ENCODE data around the gene MUCL3.

The MUCL3 gene

DNA sequence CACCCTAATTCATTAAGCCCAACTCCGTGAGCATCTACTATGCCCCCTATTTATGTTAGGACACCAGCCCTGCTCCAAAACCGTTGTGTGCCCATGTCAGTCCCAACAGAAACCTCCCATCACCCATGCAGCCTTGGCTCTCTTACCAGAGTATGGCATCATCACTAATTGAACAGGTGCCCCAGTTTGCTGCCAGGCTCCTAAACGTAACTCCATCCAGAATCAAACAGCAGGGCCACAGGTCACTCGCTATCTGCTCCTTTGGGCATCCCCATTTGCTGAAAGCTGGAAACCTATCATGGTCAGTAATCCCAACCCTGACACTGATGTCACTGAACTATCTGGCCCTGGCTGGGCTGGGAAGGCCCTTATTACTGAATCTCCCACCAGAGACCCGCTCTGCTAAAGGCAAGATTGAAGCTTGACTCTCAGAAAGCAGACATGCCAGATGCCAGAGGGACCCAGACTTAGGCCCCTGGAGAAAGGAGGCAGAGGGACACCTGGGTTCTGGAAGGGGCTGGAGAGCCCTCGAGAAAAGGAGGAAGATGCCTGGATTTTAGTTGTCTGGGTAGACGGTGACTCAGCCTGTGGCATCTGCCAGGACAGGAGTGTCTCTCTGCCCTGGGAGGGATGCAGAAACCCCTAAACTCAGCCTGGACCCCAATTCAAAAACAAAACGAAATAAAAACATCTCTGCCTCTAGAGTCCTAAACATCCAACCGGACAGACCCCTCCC, 14.0 kb downstream of the MUCL3 start:
- TF ChIP-seq, protein P1, sequence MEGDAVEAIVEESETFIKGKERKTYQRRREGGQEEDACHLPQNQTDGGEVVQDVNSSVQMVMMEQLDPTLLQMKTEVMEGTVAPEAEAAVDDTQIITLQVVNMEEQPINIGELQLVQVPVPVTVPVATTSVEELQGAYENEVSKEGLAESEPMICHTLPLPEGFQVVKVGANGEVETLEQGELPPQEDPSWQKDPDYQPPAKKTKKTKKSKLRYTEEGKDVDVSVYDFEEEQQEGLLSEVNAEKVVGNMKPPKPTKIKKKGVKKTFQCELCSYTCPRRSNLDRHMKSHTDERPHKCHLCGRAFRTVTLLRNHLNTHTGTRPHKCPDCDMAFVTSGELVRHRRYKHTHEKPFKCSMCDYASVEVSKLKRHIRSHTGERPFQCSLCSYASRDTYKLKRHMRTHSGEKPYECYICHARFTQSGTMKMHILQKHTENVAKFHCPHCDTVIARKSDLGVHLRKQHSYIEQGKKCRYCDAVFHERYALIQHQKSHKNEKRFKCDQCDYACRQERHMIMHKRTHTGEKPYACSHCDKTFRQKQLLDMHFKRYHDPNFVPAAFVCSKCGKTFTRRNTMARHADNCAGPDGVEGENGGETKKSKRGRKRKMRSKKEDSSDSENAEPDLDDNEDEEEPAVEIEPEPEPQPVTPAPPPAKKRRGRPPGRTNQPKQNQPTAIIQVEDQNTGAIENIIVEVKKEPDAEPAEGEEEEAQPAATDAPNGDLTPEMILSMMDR (conservative IDR thresholded peaks at IDR 0.05; ENCODE audit: low read length): no peak
- H3K4me3 ChIP-seq (ENCODE audit: low read length): peak overlapping the region; percentile 55
- no peak for DNase-seq (ENCODE audit: low read depth)

DNA sequence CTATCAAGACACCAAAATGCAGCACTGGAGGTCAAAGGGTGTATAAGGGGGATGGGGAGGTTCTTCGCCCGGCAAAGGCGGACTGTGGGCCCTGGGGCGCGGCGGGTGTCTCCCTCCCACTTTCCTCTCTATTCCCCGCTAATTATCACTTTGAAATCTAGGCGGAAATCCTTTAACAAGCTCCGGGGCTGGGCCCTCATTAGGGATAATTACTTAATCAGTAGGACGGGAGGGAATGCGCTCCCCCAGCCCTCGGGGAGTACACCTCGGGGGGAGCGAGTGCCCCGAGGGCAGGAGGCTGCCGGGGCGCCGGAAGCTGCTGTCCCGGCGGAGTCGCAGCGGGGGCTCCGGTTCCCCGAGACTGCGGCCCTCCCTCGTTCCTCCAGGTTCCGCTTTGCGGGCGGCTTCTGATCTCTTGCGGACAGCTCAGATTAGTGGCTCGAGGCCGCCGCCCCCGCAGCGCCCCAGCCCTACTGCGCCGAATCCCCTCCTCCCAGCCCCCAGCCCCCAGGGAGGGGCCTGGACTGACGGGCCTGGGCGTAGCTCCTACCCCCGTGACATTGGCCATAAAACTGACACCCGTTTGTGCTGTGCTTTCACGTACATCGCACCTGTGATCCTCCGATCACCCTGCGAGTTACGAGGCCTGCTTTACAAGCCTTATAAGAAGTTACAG, 14.7 kb downstream of the MUCL3 start:
- H3K4me3 ChIP-seq (ENCODE audit: low read length): peak overlapping the region; percentile 55
- peak; percentile 52 for DNase-seq (ENCODE audit: low read depth)
- TF ChIP-seq, protein P1 (conservative IDR thresholded peaks at IDR 0.05; ENCODE audit: low read length): no peak

DNA sequence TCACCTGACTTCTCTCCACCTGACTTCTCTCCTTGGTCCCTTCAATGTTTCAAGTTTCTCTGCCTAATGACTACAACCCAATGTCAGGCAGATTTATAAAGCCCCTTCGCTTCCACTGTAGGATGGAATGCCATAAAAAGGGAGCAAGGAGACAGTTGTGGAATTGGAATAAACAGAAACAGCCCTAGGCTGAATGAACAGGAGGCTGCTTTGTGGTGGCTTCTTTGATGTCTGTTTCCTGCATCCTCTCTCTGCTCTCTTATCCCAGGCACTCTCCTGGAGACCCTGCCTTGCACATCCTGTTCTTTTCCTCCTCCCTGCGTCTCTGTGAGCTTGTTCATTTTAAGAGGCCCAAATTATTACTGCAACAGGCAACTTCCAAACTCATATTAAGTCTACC, 16.9 kb downstream of the MUCL3 start:
- TF ChIP-seq, protein P1 (conservative IDR thresholded peaks at IDR 0.05; ENCODE audit: low read length): no peak
- no peak overlapping the region for H3K4me3 ChIP-seq (ENCODE audit: low read length)
- no peak for DNase-seq (ENCODE audit: low read depth)

DNA sequence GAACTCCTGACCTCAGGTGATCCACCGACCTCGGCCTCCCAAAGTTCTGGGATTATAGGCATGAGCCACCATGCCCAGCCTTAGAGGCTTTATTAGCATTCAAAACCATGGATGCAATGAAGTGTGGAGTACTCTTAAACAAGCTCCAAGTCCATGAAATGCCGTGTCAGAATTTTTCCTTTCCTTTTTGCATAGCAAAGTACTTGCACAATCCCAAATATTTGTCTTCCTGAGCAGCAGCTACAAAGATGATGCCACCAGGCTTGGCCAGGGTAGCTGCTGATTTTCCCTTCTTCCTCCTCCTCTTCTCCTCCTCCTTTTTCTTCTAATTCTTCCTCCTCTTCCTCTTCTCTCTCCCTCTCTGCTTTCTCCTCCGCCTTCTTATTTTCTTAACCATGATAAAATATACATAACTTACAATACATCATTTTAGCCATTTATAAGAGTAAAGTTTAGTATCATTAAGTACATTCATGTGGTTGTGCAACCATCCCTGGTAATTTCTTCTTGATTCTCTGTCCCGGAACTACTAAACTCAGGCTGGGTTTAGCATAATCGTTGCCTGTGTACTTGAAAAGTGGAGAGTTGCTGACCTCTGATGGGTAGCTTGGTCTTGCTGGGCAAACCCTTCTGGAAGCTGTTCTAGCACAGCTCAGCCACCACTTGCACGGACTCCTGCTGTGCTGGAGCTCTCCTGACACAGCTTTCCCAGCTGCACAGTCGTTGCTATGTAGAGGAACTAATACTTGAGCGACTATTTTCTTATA, 20.3 kb downstream of the MUCL3 start:
- TF ChIP-seq, protein P1 (conservative IDR thresholded peaks at IDR 0.05; ENCODE audit: low read length): no peak
- DNase-seq (ENCODE audit: low read depth): peak; percentile 64

DNA sequence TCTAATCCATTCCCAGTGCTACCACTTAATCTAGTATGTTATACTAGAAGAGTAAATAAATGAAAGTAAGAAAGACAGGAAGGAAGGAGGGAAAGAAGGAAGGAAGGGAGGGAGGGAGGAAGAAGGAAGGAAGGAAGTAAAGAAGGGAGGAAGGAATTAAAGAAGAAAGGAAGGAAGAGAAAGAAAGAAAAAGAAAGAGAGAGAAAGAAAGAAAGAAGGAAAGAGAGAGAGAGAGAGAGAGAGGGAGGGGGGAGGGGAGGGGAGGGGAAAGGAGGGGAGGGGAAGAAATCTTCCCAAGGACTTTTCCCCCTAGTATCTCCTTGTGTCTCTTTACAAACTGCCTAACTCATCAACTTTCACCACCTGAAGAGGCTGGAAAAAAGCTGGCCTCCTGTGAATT, 21.9 kb downstream of the MUCL3 start:
- TF ChIP-seq, protein P1 (conservative IDR thresholded peaks at IDR 0.05; ENCODE audit: low read length): no peak
- no peak for DNase-seq (ENCODE audit: low read depth)
- no peak overlapping the region for H3K4me3 ChIP-seq (ENCODE audit: low read length)

More for the DNA sequence above, 20.3 kb downstream of the MUCL3 start:
- no peak overlapping the region for H3K4me3 ChIP-seq (ENCODE audit: low read length)

DNA sequence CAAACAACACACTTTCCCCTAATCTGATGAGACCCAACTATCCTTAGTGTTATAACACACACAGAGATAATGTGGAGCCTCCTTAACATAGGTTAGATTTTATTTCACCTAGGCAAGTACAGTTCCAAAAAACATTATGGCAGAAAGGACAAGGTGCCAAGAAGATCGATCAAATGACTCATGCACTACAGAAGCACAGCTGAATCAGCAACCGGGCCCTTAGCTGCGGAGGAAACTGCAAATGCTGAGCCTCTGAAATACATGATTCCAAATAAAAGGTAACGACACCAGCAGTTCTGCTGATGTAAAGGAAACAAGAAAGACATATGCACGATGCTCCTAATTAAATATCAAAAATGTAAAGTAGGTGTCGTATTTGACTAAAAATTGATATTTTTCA, 22.9 kb downstream of the MUCL3 start:
- TF ChIP-seq, protein P1 (conservative IDR thresholded peaks at IDR 0.05; ENCODE audit: low read length): no peak
- no peak for DNase-seq (ENCODE audit: low read depth)
- no peak overlapping the region for H3K4me3 ChIP-seq (ENCODE audit: low read length)
